HCT116 (cell line): ENCODE results near the gene SPG7.

Source experiments
- EZH2 ChIP-seq: fragments of 200-600 bp; sonication (generic); IDR thresholded peaks from 2 replicates; pipeline ENCODE4 v1.6.1; 2017; ENCODE audit warnings: antibody characterized with exemption, mixed run types
- EZH2phosphoT487 ChIP-seq: fragments of 200-600 bp; IDR thresholded peaks from 2 replicates; pipeline ENCODE4 v1.6.1; 2018; ENCODE audit warnings: antibody characterized with exemption, borderline replicate concordance
- POLR2A ChIP-seq: IDR thresholded peaks from 2 replicates; pipeline ENCODE4 v1.7.0; 2011; ENCODE audit warnings: borderline replicate concordance; ENCODE audit not compliant: insufficient read depth, insufficient read length; ENCODE audit errors: extremely low read depth
- POLR2AphosphoS5 ChIP-seq: IDR thresholded peaks from 2 replicates; pipeline ENCODE4 v1.6.1; 2011; ENCODE audit warnings: mild to moderate bottlenecking, low read depth, low read length, moderate library complexity
- RAD21 ChIP-seq: IDR thresholded peaks from 2 replicates; pipeline ENCODE4 v1.6.1; 2012; ENCODE audit warnings: low read depth, mild to moderate bottlenecking
- TCF7L2 ChIP-seq: IDR thresholded peaks from 2 replicates; pipeline ENCODE4 v1.7.0; 2011; ENCODE audit warnings: borderline replicate concordance, inconsistent platforms; ENCODE audit not compliant: insufficient read depth, insufficient read length; ENCODE audit errors: extremely low read depth
- TF ChIP-seq, protein P1 (sequence below), 3 experiments: fragments of 200-600 bp in 1 of 3; sonication (generic) in 1 of 3; IDR thresholded peaks in 2 of 3; conservative IDR thresholded peaks in 1 of 3; 2 replicates each; pipeline ENCODE4 v1.5.1; 2012 to 2017; ENCODE audit warnings: low read depth in 2 of 3, low read length in 2 of 3, antibody characterized with exemption in 1 of 3, borderline replicate concordance in 1 of 3, control low read depth in 1 of 3, mild to moderate bottlenecking in 1 of 3, mixed read lengths in 1 of 3, mixed run types in 1 of 3, moderate library complexity in 1 of 3; ENCODE audit not compliant: insufficient read depth in 1 of 3

- TF ChIP-seq RAD21 (no peak), POLR2AphosphoS5 (peak; percentile 82), POLR2A (peak; percentile 49), EZH2 (no peak), TCF7L2 (no peak), EZH2phosphoT487 (no peak)
- TF ChIP-seq, protein P1, sequence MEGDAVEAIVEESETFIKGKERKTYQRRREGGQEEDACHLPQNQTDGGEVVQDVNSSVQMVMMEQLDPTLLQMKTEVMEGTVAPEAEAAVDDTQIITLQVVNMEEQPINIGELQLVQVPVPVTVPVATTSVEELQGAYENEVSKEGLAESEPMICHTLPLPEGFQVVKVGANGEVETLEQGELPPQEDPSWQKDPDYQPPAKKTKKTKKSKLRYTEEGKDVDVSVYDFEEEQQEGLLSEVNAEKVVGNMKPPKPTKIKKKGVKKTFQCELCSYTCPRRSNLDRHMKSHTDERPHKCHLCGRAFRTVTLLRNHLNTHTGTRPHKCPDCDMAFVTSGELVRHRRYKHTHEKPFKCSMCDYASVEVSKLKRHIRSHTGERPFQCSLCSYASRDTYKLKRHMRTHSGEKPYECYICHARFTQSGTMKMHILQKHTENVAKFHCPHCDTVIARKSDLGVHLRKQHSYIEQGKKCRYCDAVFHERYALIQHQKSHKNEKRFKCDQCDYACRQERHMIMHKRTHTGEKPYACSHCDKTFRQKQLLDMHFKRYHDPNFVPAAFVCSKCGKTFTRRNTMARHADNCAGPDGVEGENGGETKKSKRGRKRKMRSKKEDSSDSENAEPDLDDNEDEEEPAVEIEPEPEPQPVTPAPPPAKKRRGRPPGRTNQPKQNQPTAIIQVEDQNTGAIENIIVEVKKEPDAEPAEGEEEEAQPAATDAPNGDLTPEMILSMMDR (IDR thresholded peaks at IDR 0.05 in 2 of 3, conservative IDR thresholded peaks at IDR 0.05 in 1 of 3; ENCODE audit: borderline replicate concordance in 1 of 3, insufficient read depth in 1 of 3, low read depth in 2 of 3, low read length in 2 of 3): no peak
These were observed 17.6 kb upstream of the SPG7 start, which contains the start of gene ANKRD11 for GRCh38 chr16:89490439-89491237.
